ENCODE results near the gene MGAT4B.

MGAT4B gene

GRCh38 chr5:179825655-179826182 lies 19.1 kb upstream of the MGAT4B start:
- no peak for DNase-seq

GRCh38 chr5:179824745-179825112 lies 18.1 kb upstream of the MGAT4B start:
- DNase-seq = no peak

- DNase-seq = no peak
Measured at GRCh38 chr5:179823937-179824744, 17.5 kb upstream of the MGAT4B start.

GRCh38 chr5:179822444-179822990 lies 15.9 kb upstream of the MGAT4B start:
- no peak for DNase-seq

- no peak for DNase-seq
Measured at GRCh38 chr5:179822059-179822432, 15.4 kb upstream of the MGAT4B start.

DNA sequence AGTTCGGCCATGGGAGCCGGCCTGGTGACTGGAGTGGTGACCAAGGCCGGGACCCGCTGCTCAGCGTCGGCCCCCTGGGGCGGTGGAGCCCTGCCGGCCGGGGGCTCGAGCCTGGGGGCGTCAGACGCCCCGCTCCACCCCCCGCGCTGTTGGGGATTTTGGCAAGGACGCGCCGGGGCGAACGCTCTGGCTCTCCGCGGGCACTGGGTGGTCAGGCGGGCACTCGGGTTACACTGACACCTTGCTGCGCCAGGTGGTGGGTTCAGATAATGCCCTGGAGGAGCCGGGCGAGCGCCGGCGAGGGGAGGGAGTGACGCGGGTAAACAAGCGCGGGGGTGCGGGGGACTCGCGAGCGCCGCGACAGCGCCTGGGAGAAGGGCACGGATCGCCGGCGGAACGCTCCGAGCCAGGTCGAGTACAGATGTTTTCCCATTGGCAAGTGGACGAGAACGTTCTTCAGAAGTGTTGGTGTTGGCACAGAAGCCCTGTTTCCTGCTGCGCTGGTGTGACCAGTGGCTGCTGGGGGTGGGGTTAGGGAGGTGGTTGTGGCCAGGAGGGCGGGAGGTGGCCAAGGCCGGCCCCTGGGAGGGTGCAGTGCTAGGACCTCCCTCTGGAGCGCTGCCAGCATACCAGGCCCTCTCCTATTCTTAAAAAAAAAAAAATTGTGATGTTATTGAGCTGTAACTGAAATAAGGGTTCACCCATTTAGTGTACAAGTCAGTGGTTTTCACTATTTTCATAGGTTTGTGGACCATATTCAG lies 14.8 kb upstream of the MGAT4B start:
- DNase-seq = peak; percentile 82 to 86

- DNase-seq = peak in 1 of 2 experiments; percentile 54
Measured at GRCh38 chr5:179820483-179821297, 14.0 kb upstream of the MGAT4B start, which contains the start of gene SQSTM1. TSS of gene SQSTM1 (plus strand) at chr5:179820905. CDS start at chr5:179820937, 32 bp downstream.

GRCh38 chr5:179820127-179820482 lies 13.4 kb upstream of the MGAT4B start:
- DNase-seq = no peak

DNA sequence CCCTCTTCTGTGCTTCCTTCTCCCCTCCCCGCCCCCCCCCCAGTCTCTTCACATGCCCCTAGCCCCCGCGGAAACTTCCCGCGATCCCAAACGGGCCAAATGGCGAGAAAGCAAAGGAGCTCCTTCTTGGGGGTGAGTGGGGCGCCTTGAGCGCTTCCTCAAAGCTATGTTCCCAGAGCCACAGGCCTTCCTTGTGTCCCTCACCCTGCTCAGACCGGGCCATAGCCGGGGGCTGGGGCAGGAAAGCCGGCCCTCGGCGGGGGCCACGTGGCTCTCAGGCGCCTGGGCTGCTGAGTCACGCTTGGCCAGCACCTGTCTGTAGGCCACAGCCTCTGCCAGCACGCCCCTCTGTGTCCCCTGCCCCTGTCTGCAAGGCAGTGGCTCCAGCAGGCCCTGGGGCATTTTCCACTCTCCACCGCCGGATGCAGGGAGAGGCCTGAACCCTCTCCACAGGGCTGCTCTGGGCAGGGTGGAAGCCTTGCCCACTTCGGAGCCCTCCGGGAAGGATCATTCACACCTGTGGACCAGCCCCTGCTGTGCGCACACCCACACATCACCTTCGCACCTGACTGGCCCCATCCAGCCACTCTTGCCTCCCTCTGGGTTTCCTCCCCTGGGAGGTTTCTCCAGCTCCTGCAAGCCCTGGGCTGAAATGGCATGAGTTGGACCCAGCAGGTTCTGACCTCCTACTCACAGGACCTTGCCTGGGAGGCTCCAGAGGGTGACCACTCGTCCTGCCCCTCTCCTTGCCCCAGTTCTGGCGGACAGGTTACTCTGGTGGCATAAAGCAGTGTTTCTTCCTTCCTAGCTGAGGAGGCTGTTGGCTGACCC lies 12.8 kb upstream of the MGAT4B start:
- DNase-seq = peak; percentile 82 to 87

GRCh38 chr5:179818746-179819295 lies 12.2 kb upstream of the MGAT4B start:
- DNase-seq = peak; percentile 67 to 85

- no peak for DNase-seq
Measured at GRCh38 chr5:179817890-179818745, 11.5 kb upstream of the MGAT4B start.

DNA sequence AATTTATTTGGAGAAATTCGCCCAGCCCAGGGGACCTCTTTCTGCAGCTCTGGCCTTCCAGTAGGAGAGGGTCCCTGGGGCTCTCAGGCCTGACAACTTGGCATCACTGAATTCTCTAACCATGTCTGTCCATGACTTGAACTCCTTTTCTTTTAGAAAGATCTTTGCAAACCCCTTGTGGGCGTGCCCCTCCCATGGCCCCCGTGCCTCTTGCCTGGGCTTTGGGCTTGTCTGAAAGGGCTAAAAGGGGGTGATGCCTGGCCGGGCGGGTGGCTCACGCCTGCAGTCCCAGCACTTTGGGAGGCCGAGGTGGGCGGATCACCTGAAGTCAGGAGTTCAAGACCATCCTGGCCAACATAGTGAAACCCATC lies 10.8 kb upstream of the MGAT4B start:
- no peak for DNase-seq

DNA sequence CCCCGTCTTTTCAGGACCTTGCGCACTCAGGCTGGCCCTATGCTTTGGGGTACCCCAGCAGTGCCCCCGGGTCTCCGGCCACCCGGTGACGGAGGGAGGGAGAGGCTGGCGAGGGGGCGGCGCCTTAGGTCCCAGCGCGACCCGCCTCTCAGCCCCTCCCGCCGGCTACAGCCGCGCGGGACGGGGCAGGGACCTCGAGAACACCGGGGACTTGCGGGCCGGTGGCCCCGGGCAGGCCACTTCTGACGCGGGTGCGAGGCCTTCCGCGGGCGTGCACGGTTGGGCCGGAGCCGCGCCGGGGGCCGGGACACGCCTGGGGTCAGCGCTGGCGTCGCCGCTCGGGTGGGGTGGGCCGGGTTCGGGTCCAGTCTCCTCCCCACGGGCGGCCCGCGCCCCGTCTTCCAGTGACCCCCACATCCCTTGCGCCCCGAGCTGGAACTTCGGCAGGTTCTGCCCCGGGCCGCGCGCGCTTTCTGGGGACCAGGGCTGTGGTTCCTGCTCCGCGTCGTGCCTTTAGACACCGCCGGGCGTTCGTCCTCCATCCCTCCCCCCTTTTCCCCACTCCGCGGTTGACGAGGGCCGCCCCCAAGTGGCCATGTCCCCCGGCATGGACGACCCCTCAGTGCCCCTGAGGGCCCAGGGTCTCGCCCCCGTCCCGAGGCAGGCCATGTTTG lies 10.3 kb upstream of the MGAT4B start:
- no peak for DNase-seq

- DNase-seq = no peak
Measured at GRCh38 chr5:179816401-179816795, 9.7 kb upstream of the MGAT4B start.

- no peak for DNase-seq
Measured at GRCh38 chr5:179815491-179816249, 9.0 kb upstream of the MGAT4B start.

DNA sequence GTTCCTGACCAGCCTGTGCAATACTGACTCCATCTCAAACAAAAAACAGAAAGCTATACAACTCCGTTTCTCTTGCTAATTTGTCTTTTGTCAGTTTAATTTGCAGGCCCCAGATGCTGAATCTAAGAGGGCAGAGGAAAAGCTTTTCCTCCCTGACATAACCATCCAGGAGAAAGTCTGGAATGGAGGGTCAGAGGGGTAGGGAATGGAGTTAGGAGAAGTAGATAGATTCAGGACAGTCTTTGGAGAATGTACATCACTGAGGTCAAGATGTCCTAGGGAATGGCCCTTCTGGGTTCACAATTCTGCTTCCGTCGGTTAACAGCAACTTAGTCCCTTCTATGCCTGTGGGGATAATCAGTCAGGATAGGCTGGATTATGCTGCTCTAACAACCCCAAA lies 7.4 kb upstream of the MGAT4B start:
- no peak for DNase-seq

DNA sequence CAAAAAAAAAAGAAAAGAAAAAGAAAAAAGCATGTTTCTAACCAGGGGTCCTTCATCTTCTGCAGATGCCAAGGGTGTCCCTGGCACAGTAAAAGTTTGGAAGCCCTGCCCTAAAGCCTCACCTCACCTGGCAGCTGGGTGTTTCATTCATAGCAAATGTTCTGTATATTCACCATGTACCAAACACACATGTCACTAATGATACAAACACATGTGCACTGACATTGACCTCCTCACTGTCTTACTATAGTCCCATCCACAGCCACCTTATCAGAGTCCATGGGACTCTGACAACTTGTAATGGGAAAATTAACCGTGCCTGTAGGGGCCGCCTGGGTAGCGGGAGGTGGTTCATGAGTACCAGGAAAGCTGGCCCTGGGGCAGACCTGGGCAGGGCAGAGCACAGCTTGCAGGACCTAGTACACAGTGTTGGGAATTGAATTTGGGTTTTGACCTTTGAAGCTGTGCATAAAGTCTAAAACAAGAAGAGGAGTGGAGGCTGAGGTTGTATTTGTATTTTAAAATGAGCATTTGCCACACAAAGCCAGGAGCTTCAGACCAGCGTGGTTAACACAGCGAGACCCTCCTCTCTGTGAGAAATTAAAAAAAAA lies 6.4 kb upstream of the MGAT4B start:
- DNase-seq = no peak

- no peak for DNase-seq
Measured at GRCh38 chr5:179812135-179812825, 5.6 kb upstream of the MGAT4B start.
